GM19395 (cell line): ENCODE data around the gene GRK7.
"Not testable (repeated sequence)": the region's sequence is repeated elsewhere in the genome, so short reads cannot be mapped to it uniquely, and the experiment has no call there.

ENCODE experiments used
- ATAC-seq: cut with Tn5 transposase; IDR thresholded peaks from one replicate; pipeline ENCODE4 v1.9.1; 2021; ENCODE audit warnings: mild to moderate bottlenecking, moderate library complexity; ENCODE audit not compliant: unreplicated experiment

The GRK7 gene

GRCh38 chr3:141753399-141753798 is 9.8 kb upstream of the GRK7 start:
- ATAC-seq, result no peak

- ATAC-seq, result no peak
Measured at GRCh38 chr3:141754032-141754431, 9.2 kb upstream of the GRK7 start.

GRCh38 chr3:141762552-141762951 is 656 bp upstream of the GRK7 start:
- not testable (repeated sequence) for ATAC-seq

- no peak for ATAC-seq
Measured at GRCh38 chr3:141764045-141764444, 837 bp downstream of the GRK7 start.

- ATAC-seq, result no peak
Measured at GRCh38 chr3:141764465-141764864, 1.3 kb downstream of the GRK7 start.

GRCh38 chr3:141764986-141765385 is 1.8 kb downstream of the GRK7 start:
- no peak for ATAC-seq

GRCh38 chr3:141767066-141767465 is 3.9 kb downstream of the GRK7 start:
- no peak for ATAC-seq

- ATAC-seq, result no peak
Measured at GRCh38 chr3:141769221-141769894, 6.2 kb downstream of the GRK7 start.

GRCh38 chr3:141773676-141774075 is 10.5 kb downstream of the GRK7 start:
- ATAC-seq, result no peak

GRCh38 chr3:141776376-141776775 is 13.2 kb downstream of the GRK7 start:
- no peak for ATAC-seq

GRCh38 chr3:141776885-141777284 is 13.7 kb downstream of the GRK7 start:
- ATAC-seq, result no peak

GRCh38 chr3:141777957-141778813 is 15.0 kb downstream of the GRK7 start:
- no peak for ATAC-seq

GRCh38 chr3:141779667-141780066 is 16.5 kb downstream of the GRK7 start:
- no peak for ATAC-seq

GRCh38 chr3:141782386-141782932 is 19.3 kb downstream of the GRK7 start:
- no peak for ATAC-seq

GRCh38 chr3:141783632-141784031 is 20.4 kb downstream of the GRK7 start:
- ATAC-seq, result no peak

- ATAC-seq, result no peak
Measured at GRCh38 chr3:141784096-141784495, 20.9 kb downstream of the GRK7 start.

- ATAC-seq, result no peak
Measured at GRCh38 chr3:141784531-141784930, 21.3 kb downstream of the GRK7 start.

GRCh38 chr3:141788149-141788548 is 24.9 kb downstream of the GRK7 start:
- no peak for ATAC-seq

GRCh38 chr3:141788750-141789149 is 25.5 kb downstream of the GRK7 start:
- ATAC-seq, result not testable (repeated sequence)

GRCh38 chr3:141789281-141789680 is 26.1 kb downstream of the GRK7 start:
- no peak for ATAC-seq

- no peak for ATAC-seq
Measured at GRCh38 chr3:141790171-141790570, 27.0 kb downstream of the GRK7 start.

GRCh38 chr3:141792495-141792894 is 29.3 kb downstream of the GRK7 start:
- no peak for ATAC-seq
